Thyroid gland (tissue), 4 donors: ENCODE results near the gene TNF. TPM values are rescaled to one million over a fixed set of nuclear protein-coding genes. Genes with fewer than 3 reads are reported as not detected.

ENCODE experiments used
- DNase-seq, 2 donors: peaks; one replicate each; pipeline ENCODE4 v3.0.0-alpha.2; 2019
- H3K27ac ChIP-seq, 3 donors: fragments of 200-600 bp; sonication (generic); 1 replicate in 2 of 3; 2 replicates in 1 of 3; pipeline ENCODE4 v1.5.1; 2016 to 2019; ENCODE audit warnings: mild to moderate bottlenecking in 1 of 3, moderate library complexity in 1 of 3
- H3K27me3 ChIP-seq: fragments of 200-600 bp; sonication (generic); one replicate; pipeline ENCODE4 v1.5.1; 2019
- H3K36me3 ChIP-seq, 2 donors: fragments of 200-600 bp; sonication (generic); one replicate each; pipeline ENCODE4 v1.5.1; 2016 to 2019
- H3K4me1 ChIP-seq, 2 donors: fragments of 200-600 bp; sonication (generic); one replicate each; pipeline ENCODE4 v1.5.1; 2017 to 2019
- H3K4me3 ChIP-seq, 3 donors: fragments of 200-600 bp; sonication (generic); replicated peaks in 1 of 3; 1 replicate in 2 of 3; 2 replicates in 1 of 3; pipeline ENCODE4 v1.5.1; 2016; ENCODE audit warnings: mild to moderate bottlenecking in 1 of 3
- H3K9me3 ChIP-seq: fragments of 200-600 bp; sonication (generic); one replicate; pipeline ENCODE4 v1.5.1; 2017
- CTCF ChIP-seq, 6 experiments: fragments of 200-600 bp in 3 of 6; fragments of 450-650 bp in 3 of 6; sonication (generic) in 3 of 6; IDR thresholded peaks; one replicate each; pipeline ENCODE4 v1.5.1; 2016 to 2019; ENCODE audit warnings: antibody characterized with exemption in 6 of 6, mild to moderate bottlenecking in 2 of 6, inconsistent platforms in 1 of 6, moderate library complexity in 1 of 6
- POLR2A ChIP-seq, 2 donors: fragments of 450-650 bp; IDR thresholded peaks; one replicate each; pipeline ENCODE4 v1.6.1; 2017; ENCODE audit warnings: antibody characterized with exemption in 2 of 2, mild to moderate bottlenecking in 2 of 2, moderate library complexity in 1 of 2
- WGBS, 2 donors: methylation state at CpG; one replicate each; pipeline ENCODE4 v1.1.5; 2017; 5-methylcytosine and 5-hydroxymethylcytosine counted together
- intact Hi-C: fragments of 100-400 bp; cut with DNase I; formaldehyde crosslinking; loops from one replicate; pipeline ENCODE4 v1.15.1; 2023
- total RNA-seq, 4 donors: library from RNA; depleted of rRNA; stranded (reverse); fragments of >200 nt; gene quantifications; one replicate each; pipeline ENCODE4 v1.2.3, GENCODE V29; 2016

The TNF gene
- total RNA-seq, 4 donors from 2014 or later: 0.42 TPM; not detected in 3

GRCh38 chr6:31541658-31542521, 33.5 kb upstream of the TNF start, which contains the start of gene DDX39B:
Gene DDX39B (minus strand): TSS chr6:31542003. CDS start chr6:31540532, 1,471 bp downstream.
- peak within 1 kb of the TSS; percentile 92 to 99 (median 97) for H3K27ac ChIP-seq
- TF ChIP-seq CTCF (IDR thresholded peaks at IDR 0.05): no peak
- peak; percentile 72 to 76 for TF ChIP-seq POLR2A (IDR thresholded peaks at IDR 0.05)
- peak; percentile 96 to 97 for DNase-seq
- no peaks in the 10 kb centered on the region for H3K27me3 ChIP-seq
- peaks cover 24 to 25% of the 10 kb centered on the region in 2 donors for H3K4me1 ChIP-seq
- intact Hi-C loops: loop anchor here (10.0 kb wide), 1 partner anchor 47 kb away; the partner anchor contains the start of gene MICB
- no peaks in the 10 kb centered on the region for H3K9me3 ChIP-seq
- 0% methylated on average over 43 of the region's 43 CpGs for WGBS, 2 donors
- peak within 1 kb of the TSS; percentile 28 to 77 (median 75) for H3K4me3 ChIP-seq
- H3K36me3 ChIP-seq: peaks cover 32 to 34% of the 10 kb centered on the region in 2 donors

- H3K27ac ChIP-seq: no peak overlapping the region
- H3K4me1 ChIP-seq: peaks cover 35% of the 10 kb centered on the region in 2 donors
- no peaks in the 10 kb centered on the region for H3K27me3 ChIP-seq
- H3K36me3 ChIP-seq: peaks cover 16 to 17% of the 10 kb centered on the region in 2 donors
- WGBS, 2 donors: 91 to 94% methylated on average over 6 of the region's 6 CpGs
- no peak for DNase-seq
- H3K4me3 ChIP-seq: no peak overlapping the region
- no peaks in the 10 kb centered on the region for H3K9me3 ChIP-seq
- intact Hi-C loops: loop anchor here (10.0 kb wide), 1 partner anchor 49 kb away; the partner anchor contains the start of gene MICB
- no peak for TF ChIP-seq CTCF (IDR thresholded peaks at IDR 0.05)
- no peak for TF ChIP-seq POLR2A (IDR thresholded peaks at IDR 0.05)
Observed at GRCh38 chr6:31543639-31544038, 31.7 kb upstream of the TNF start.

DNA sequence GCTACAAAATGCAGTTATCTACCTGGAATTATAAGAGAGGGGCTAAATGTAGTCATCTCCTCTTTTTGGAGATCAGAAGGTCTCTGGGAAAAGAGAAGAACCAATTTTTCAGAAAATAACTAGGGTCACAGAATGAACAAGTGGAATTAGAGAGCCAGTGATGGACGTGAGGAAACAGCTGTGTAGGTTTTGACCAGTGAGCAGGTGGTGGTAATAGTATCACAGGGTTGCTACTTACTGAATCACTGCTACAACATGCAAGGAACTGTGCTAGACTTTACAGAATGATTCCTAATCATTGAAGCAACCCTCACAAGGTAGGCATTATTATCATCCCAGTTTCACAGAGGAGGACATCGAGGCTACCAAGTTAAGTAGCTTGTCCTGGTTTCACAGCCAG, 30.7 kb upstream of the TNF start:
- 85 to 89% methylated on average over 2 of the region's 2 CpGs for WGBS, 2 donors

GRCh38 chr6:31545291-31545690, 30.1 kb upstream of the TNF start:
- Histone ChIP-seq H3K27ac (no peak overlapping the region), H3K27me3 (no peaks in the 10 kb centered on the region), H3K4me3 (no peak overlapping the region), H3K9me3 (no peaks in the 10 kb centered on the region), H3K4me1 (peaks cover 21 to 24% of the 10 kb centered on the region in 2 donors), H3K36me3 (peaks cover 2 to 16% of the 10 kb centered on the region in 2 donors)
- DNase-seq: no peak
- 77 to 79% methylated on average over 7 of the region's 7 CpGs for WGBS, 2 donors
- no peak for TF ChIP-seq POLR2A (IDR thresholded peaks at IDR 0.05)
- no peak for TF ChIP-seq CTCF (IDR thresholded peaks at IDR 0.05)
- intact Hi-C loops: loop anchor here (5.0 to 10.0 kb wide), 2 partner anchors 50 to 52 kb away; partner anchors contain the start of gene MICB

More for the DNA sequence above, 30.7 kb upstream of the TNF start:
- H3K9me3 ChIP-seq: no peaks in the 10 kb centered on the region
- H3K4me1 ChIP-seq: peaks cover 28 to 30% of the 10 kb centered on the region in 2 donors
- H3K27me3 ChIP-seq: no peaks in the 10 kb centered on the region
- no peak for DNase-seq
- TF ChIP-seq CTCF (IDR thresholded peaks at IDR 0.05): no peak
- TF ChIP-seq POLR2A (IDR thresholded peaks at IDR 0.05): no peak
- H3K4me3 ChIP-seq: no peak overlapping the region
- peaks cover 8 to 16% of the 10 kb centered on the region in 2 donors for H3K36me3 ChIP-seq
- intact Hi-C loops: loop anchor here (5.0 to 10.0 kb wide), 2 partner anchors 50 to 53 kb away; partner anchors contain the start of gene MICB
- no peak overlapping the region for H3K27ac ChIP-seq
